HFFc6 (cell line): ENCODE results near the gene XKR7. TPM values are rescaled to one million over a fixed set of nuclear protein-coding genes. Genes with fewer than 3 reads are reported as not detected.

ENCODE experiments used
- DNase-seq: peaks from one replicate; pipeline ENCODE4 v3.0.0-alpha.2; 2018
- H3K27ac Mint-ChIP-seq: 2 replicates; pipeline ENCODE4 v1.8.0; 2020; ENCODE audit warnings: mild to moderate bottlenecking, mixed read lengths
- H3K27me3 Mint-ChIP-seq: 2 replicates; pipeline ENCODE4 v1.8.0; 2021; ENCODE audit warnings: mild to moderate bottlenecking, moderate library complexity, mixed read lengths; ENCODE audit not compliant: insufficient read depth
- H3K36me3 Mint-ChIP-seq: 2 replicates; pipeline ENCODE4 v1.8.0; 2021; ENCODE audit warnings: low read depth, mixed read lengths
- H3K4me1 Mint-ChIP-seq: 2 replicates; pipeline ENCODE4 v1.8.0; 2020; ENCODE audit warnings: low read depth, mixed read lengths
- H3K4me3 Mint-ChIP-seq: 2 replicates; pipeline ENCODE4 v1.8.0; 2020; ENCODE audit warnings: mild to moderate bottlenecking, moderate library complexity, mixed read lengths
- H3K9me3 Mint-ChIP-seq: 2 replicates; pipeline ENCODE4 v1.8.0; 2020; ENCODE audit warnings: mild to moderate bottlenecking, mixed read lengths
- total RNA-seq, 6 experiments: library from RNA; stranded (reverse); fragmentation: NEBNext Ultra II Directional; extraction: Animal tissue kit (Norgen Biotek cat#: 25700); gene quantifications; 2 replicates in 1 of 6; 3 replicates in 5 of 6; pipeline ENCODE4 v1.2.3, GENCODE V29; 2021
- TF ChIP-seq, protein P1 (sequence below): fragments of 200-600 bp; sonication (generic); IDR thresholded peaks from 2 replicates; pipeline ENCODE4 v1.5.0; 2021; ENCODE audit warnings: antibody characterized with exemption, mild to moderate bottlenecking

The XKR7 gene
- total RNA-seq, 6 experiments from 2014 or later, result not detected

DNA sequence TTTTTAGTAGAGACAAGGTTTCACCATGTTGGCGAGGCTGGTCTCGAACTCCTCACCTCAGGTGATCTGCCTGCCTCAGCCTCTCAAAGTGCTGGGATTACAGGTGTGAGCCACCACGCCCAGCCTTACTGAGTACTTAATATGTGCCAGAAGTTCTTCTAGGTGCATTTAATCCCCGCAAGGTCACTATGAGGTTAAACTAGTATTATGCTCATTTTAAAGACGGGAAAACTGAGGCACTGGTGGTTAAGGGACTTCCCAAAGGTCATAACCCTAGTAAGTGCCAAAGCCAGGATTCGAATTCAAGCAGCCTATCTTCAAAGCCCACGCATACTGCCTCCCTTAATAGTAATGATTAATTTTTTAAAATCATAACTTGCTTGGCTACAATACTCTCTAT, 41.6 kb downstream of the XKR7 start:
- H3K36me3 Mint-ChIP-seq, result no peaks in the 10 kb centered on the region
- H3K4me1 Mint-ChIP-seq, result no peaks in the 10 kb centered on the region; the same call in 1 of the 2 replicates
- no peak overlapping the region for H3K27ac Mint-ChIP-seq
- no peak overlapping the region for H3K4me3 Mint-ChIP-seq
- H3K9me3 Mint-ChIP-seq, result no peaks in the 10 kb centered on the region
- DNase-seq, result no peak
- TF ChIP-seq, protein P1, sequence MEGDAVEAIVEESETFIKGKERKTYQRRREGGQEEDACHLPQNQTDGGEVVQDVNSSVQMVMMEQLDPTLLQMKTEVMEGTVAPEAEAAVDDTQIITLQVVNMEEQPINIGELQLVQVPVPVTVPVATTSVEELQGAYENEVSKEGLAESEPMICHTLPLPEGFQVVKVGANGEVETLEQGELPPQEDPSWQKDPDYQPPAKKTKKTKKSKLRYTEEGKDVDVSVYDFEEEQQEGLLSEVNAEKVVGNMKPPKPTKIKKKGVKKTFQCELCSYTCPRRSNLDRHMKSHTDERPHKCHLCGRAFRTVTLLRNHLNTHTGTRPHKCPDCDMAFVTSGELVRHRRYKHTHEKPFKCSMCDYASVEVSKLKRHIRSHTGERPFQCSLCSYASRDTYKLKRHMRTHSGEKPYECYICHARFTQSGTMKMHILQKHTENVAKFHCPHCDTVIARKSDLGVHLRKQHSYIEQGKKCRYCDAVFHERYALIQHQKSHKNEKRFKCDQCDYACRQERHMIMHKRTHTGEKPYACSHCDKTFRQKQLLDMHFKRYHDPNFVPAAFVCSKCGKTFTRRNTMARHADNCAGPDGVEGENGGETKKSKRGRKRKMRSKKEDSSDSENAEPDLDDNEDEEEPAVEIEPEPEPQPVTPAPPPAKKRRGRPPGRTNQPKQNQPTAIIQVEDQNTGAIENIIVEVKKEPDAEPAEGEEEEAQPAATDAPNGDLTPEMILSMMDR, result no peak
- peaks cover 36% of the 10 kb centered on the region for H3K27me3 Mint-ChIP-seq

DNA sequence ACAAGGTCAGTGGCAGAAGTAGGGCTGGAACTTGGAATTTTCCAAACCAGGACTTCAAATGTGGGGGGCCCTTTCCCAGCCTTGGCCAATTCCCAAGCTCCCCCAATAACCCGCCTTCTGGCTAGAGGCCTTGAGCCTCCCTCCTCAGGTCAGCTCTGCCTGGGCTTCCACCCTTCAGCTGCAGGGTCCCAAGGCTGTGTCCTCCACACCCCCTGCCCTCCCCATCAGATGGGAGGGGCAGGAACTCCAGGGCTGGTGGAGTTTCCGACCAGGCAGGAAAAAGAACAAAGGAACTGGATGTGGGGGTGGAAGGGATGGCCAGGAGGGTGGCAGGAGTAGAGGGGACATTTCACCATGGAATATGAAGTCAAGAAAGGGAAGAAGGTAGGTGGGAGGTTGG, 42.1 kb downstream of the XKR7 start, which contains the start of gene CCM2L:
TSS of gene CCM2L (plus strand) at position 338 of the 400 bp plus-strand sequence. CDS start at position 355, 17 bp downstream.
- Mint-ChIP-seq H3K27ac (no peak within 1 kb of the TSS), H3K4me1 (no peaks in the 10 kb centered on the region; the same call in 1 of the 2 replicates), H3K4me3 (no peak within 1 kb of the TSS), H3K9me3 (no peaks in the 10 kb centered on the region), H3K36me3 (no peaks in the 10 kb centered on the region), H3K27me3 (peaks cover 38% of the 10 kb centered on the region)
- no peak for DNase-seq
- TF ChIP-seq, protein P1, result no peak

DNA sequence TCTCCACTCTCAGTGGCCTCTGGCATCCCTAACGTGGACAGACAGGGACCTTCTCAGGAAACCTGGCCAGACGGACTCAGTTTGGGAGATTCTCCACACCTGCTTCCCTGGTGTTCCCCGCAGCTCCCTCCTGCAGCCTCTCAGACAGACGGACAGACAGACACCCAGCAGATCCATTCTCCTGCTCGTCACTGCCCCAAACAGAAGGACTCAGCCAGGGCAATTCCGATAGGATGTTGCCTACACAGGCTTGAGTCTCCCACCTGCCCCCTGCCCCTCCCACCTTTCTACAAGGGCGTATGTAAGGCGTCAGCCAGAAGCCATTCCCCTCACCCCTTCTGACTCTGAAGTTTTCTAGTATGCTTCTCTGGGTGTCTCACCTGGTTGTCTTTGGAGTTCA, 42.7 kb downstream of the XKR7 start:
- peaks cover 42% of the 10 kb centered on the region for H3K27me3 Mint-ChIP-seq
- H3K27ac Mint-ChIP-seq, result no peak overlapping the region
- H3K4me1 Mint-ChIP-seq, result no peaks in the 10 kb centered on the region; the same call in 1 of the 2 replicates
- no peak overlapping the region for H3K4me3 Mint-ChIP-seq
- H3K36me3 Mint-ChIP-seq, result no peaks in the 10 kb centered on the region
- TF ChIP-seq, protein P1, result no peak
- H3K9me3 Mint-ChIP-seq, result no peaks in the 10 kb centered on the region
- DNase-seq, result no peak

DNA sequence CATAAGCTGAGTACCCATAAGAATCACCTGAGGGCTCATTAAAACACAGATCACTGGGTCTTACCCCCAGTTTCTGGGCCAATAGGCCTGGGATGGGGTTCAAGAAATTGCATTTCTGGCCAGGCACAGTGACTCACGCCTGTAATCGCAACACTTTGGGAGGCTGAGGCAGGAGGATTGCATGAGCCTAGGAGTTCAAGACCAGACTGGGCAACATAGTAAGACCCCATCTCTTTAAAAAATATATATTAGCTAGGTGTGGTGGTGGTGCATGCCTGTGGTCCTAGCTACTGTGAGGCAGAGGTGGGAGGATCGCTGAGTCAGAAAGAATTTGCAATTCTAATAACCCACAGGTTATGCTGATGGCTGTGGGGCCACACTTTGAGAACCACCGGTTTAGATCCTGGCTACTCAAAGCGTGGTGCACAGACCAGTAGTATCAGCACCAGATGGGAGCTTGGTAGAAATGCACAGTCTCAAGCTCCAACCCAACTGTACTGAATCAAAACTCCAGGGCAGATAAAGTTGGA, 44.3 kb downstream of the XKR7 start:
- peaks cover 43% of the 10 kb centered on the region for H3K27me3 Mint-ChIP-seq
- no peak for DNase-seq
- H3K9me3 Mint-ChIP-seq, result no peaks in the 10 kb centered on the region
- H3K27ac Mint-ChIP-seq, result no peak overlapping the region
- no peaks in the 10 kb centered on the region; the same call in 1 of the 2 replicates for H3K4me1 Mint-ChIP-seq
- H3K4me3 Mint-ChIP-seq, result no peak overlapping the region
- TF ChIP-seq, protein P1, result no peak
- H3K36me3 Mint-ChIP-seq, result no peaks in the 10 kb centered on the region

DNA sequence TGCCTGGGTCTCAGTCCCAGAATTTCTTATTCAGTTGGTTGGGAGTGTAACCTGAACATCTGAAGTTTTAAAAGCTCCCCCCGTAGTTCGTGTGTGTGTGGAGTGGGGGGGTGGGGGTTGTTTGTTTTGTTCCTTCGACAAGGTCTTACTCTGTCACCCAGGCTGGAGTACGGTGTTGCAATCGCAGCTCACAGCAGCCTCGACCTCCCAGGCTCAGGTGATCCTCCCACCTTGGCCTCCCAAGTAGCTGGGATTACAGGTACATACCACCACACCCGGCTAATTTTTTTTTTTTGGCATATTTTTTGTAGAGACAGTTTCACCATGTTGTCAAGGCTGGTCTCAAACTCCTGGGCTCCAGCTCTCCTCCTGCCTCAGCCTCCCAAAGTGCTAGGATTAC, 45.4 kb downstream of the XKR7 start:
- TF ChIP-seq, protein P1, result no peak
- H3K4me1 Mint-ChIP-seq, result no peaks in the 10 kb centered on the region
- H3K27ac Mint-ChIP-seq, result no peak overlapping the region
- H3K9me3 Mint-ChIP-seq, result no peaks in the 10 kb centered on the region
- H3K4me3 Mint-ChIP-seq, result no peak overlapping the region
- H3K36me3 Mint-ChIP-seq, result no peaks in the 10 kb centered on the region
- DNase-seq, result no peak
- H3K27me3 Mint-ChIP-seq, result peaks cover 44% of the 10 kb centered on the region
